Mesothelial cell of epicardium (in vitro differentiated cells): ENCODE data around the gene RTN4RL2. TPM values are rescaled to one million over a fixed set of nuclear protein-coding genes. Genes with fewer than 3 reads are reported as not detected.
A peak's percentile ranks its signal among the peaks of the same experiment; 100 is the strongest.

Source experiments
- DNase-seq, 2 experiments: peaks; one replicate each; pipeline ENCODE4 v3.0.0; 2021; ENCODE audit warnings: low spot score in 2 of 2; ENCODE audit not compliant: unreplicated experiment in 2 of 2
- H3K27ac Mint-ChIP-seq: 2 replicates; pipeline ENCODE4 v1.8.0; 2021; ENCODE audit warnings: mixed read lengths
- H3K27me3 Mint-ChIP-seq: 2 replicates; pipeline ENCODE4 v1.8.0; 2021; ENCODE audit warnings: low read depth, mixed read lengths
- H3K36me3 Mint-ChIP-seq: 2 replicates; pipeline ENCODE4 v1.8.0; 2021; ENCODE audit warnings: mixed read lengths
- H3K4me1 Mint-ChIP-seq: 2 replicates; pipeline ENCODE4 v1.8.0; 2021; ENCODE audit warnings: mixed read lengths
- H3K4me3 Mint-ChIP-seq: 2 replicates; pipeline ENCODE4 v1.8.0; 2021; ENCODE audit warnings: mild to moderate bottlenecking, moderate library complexity, mixed read lengths
- H3K9me3 Mint-ChIP-seq: 2 replicates; pipeline ENCODE4 v1.8.0; 2021; ENCODE audit warnings: mixed read lengths
- CTCF ChIP-seq: fragments of 200-600 bp; sonication (generic); IDR thresholded peaks from one replicate; pipeline ENCODE4 v1.5.0; 2021; ENCODE audit warnings: antibody characterized with exemption; ENCODE audit not compliant: unreplicated experiment
- total RNA-seq: library from RNA; stranded (reverse); gene quantifications from 3 replicates; pipeline ENCODE4 v1.2.1, GENCODE V29; 2021

RTN4RL2 gene
- total RNA-seq, 1 donor from 2014 or later = 0.38 TPM

GRCh38 chr11:57513452-57513795 lies 53.1 kb downstream of the RTN4RL2 start:
- H3K4me3 Mint-ChIP-seq = peak overlapping the region; percentile 41
- H3K4me1 Mint-ChIP-seq = peaks cover 11% of the 10 kb centered on the region
- no peaks in the 10 kb centered on the region for H3K36me3 Mint-ChIP-seq
- no peak overlapping the region for H3K27ac Mint-ChIP-seq
- no peak for TF ChIP-seq CTCF
- no peaks in the 10 kb centered on the region for H3K9me3 Mint-ChIP-seq
- peaks cover 70% of the 10 kb centered on the region for H3K27me3 Mint-ChIP-seq
- no peak for DNase-seq

DNA sequence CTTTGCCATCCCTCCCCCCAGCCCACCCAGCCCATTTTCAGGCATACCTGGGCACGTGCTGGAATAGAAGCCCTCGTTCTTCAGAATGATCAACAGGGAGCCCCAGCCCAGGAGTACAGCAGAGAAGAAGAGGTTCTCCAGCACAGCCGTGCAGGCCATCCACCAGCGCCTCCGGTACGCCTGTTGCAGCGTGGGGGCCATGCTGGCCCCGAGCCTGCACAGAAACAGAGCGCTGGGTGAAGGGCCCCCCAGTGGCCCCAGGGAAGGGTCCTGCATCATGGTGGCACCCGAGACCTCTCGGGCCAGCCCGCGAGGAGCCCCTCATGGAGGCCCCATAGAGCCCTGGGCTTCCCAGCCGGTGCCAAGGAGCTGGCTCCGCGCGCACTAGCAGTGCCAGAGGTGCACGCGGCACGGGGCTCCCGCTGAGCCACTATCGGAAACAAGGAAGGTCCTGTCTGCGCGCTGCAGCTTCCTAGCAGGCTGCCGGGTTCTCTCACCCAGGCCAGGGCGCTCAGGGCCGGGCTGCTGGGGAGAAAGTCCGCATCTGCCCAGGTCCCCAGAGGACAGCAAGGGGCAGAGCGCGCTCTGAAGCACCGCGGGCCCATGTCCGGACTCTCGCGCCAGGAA lies 53.7 kb downstream of the RTN4RL2 start:
- no peaks in the 10 kb centered on the region for H3K36me3 Mint-ChIP-seq
- peaks cover 74% of the 10 kb centered on the region for H3K27me3 Mint-ChIP-seq
- no peak for TF ChIP-seq CTCF
- H3K9me3 Mint-ChIP-seq = no peaks in the 10 kb centered on the region
- no peak overlapping the region for H3K27ac Mint-ChIP-seq
- DNase-seq = peak in 1 of 2 experiments; percentile 43
- peak overlapping the region; percentile 74 for H3K4me3 Mint-ChIP-seq
- H3K4me1 Mint-ChIP-seq = peaks cover 11% of the 10 kb centered on the region

DNA sequence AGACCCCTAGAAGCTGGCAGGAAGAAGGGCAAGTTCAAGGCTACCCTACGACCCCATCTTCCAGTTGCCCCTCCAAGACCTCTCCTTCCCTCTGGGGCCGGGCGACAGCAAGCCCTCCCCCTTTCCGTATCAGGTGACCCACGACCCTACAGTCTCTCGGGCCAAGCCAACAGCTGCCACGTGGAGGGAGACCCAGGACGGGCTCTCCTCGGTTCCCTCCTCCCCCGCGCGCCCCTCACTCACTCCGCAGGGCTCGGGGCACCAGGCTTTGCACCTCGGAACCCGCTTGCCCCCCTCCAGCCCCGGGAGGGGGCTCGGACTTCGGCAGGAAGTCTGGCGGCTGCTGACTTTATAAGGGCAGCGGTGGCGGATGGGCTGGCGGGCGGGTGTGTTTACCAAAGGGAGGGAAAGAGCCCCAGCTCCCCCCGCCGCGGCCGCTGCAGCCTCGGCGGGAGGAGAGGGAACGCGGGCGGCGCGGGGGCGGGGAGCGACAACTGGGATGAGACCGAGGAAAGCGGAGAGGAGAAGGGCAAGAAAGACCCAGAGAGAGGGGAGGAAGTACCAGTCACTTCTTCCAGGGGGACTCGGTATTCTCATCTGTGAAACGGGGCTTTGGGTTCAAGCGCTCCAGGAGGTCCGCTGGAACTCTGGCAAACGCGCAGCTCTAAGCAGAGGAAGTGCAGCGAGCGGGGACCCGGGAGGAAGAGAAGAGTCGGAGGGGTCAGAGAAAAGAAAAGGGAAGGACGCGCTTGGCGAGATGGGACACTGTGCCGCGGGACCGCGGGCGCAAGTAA lies 54.4 kb downstream of the RTN4RL2 start:
- peak overlapping the region; percentile 74 for H3K4me3 Mint-ChIP-seq
- no peaks in the 10 kb centered on the region for H3K9me3 Mint-ChIP-seq
- H3K27me3 Mint-ChIP-seq = peaks cover 72% of the 10 kb centered on the region
- no peaks in the 10 kb centered on the region for H3K36me3 Mint-ChIP-seq
- no peak for TF ChIP-seq CTCF
- no peak overlapping the region for H3K27ac Mint-ChIP-seq
- H3K4me1 Mint-ChIP-seq = peaks cover 11% of the 10 kb centered on the region
- no peak for DNase-seq

DNA sequence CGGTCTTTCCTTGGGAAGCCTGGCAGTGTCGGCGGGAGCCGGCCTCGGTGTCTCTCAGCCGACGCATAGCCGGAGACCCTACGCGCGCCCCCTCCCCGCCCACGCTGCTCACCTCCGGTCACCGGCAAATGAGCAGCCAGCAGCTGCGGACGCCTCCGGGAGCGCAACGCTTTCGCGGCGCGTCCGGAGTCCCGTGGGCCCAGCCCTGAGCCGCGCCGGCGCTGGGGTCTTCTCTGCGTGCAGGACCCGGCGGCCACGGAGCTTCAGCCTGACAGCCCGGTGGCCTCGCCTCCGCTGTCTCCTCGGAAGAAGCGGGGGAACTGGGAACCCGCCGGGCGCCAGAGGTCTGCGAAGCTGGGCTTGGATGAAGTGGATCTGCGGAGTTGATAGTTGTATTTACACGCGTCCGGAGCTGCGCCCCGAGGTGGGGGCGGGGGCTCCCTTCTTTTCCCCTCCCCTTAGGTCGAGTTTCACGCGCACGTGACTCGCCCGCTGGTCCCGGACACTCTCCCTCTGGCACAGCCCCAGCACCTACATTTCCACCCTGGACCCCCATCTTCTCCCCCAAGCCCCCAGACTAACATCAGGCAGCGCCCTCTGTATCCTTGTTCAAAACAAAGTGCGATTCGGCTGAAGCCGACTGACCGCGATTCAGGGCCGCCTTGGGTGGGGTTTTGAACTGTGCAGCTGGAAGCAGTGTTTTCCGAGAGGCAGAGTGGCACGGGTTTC lies 55.2 kb downstream of the RTN4RL2 start, which contains the start of gene SLC43A1:
TSS of gene SLC43A1 (minus strand) at position 371 of the 729 bp plus-strand sequence. CDS start 1,591 bp downstream, outside the sequence.
- peaks cover 11% of the 10 kb centered on the region for H3K4me1 Mint-ChIP-seq
- TF ChIP-seq CTCF = no peak
- DNase-seq = peak in 1 of 2 experiments; percentile 56
- H3K36me3 Mint-ChIP-seq = no peaks in the 10 kb centered on the region
- no peak within 1 kb of the TSS for H3K27ac Mint-ChIP-seq
- H3K9me3 Mint-ChIP-seq = no peaks in the 10 kb centered on the region
- H3K27me3 Mint-ChIP-seq = peaks cover 71% of the 10 kb centered on the region
- peak within 1 kb of the TSS; percentile 74 for H3K4me3 Mint-ChIP-seq

GRCh38 chr11:57516061-57516443 lies 55.7 kb downstream of the RTN4RL2 start:
- DNase-seq = no peak
- no peak for TF ChIP-seq CTCF
- Mint-ChIP-seq H3K27me3 (peaks cover 73% of the 10 kb centered on the region), H3K27ac (no peak overlapping the region), H3K4me3 (peak overlapping the region; percentile 74), H3K36me3 (no peaks in the 10 kb centered on the region), H3K4me1 (peaks cover 11% of the 10 kb centered on the region), H3K9me3 (no peaks in the 10 kb centered on the region)
